ENCODE data around the gene PLXND1. TPM values are rescaled to one million over a fixed set of nuclear protein-coding genes. Genes with fewer than 3 reads are reported as not detected.
"Not testable (repeated sequence)": the region's sequence is repeated elsewhere in the genome, so short reads cannot be mapped to it uniquely, and the experiment has no call there.

The PLXND1 gene
- total RNA-seq, 1 donor from 2014 or later, result 56.9 TPM

DNA sequence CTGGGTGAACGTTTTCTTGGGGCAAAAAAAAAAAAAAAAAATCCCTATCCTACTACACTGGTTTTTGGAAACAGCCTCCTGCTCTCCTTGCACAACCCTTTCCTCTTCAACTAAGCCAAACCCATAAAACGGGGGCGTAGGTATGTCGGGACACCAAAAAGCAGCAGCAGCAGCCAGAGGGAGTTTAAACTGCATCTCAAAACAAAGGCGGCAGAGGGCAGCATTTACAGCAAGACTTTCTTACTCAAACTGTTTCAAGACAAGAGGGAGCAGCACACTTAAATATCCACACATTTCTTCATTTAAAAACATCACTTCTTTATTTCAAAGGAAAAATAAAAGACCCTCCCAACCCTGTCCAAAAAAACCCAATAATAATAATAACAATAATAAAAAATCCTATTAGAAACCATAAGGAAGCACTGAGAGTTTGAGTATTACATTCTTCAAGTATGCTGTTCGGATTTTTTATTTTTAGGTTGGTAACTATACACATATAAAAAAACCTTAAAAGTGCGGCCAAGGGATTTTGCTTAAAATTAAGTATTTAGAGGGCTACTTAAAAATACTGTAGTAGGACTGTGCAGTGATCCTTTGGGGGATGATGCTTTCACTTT lies 43.9 kb upstream of the PLXND1 start:
- Mint-ChIP-seq H3K36me3 (peaks cover 10% of the 10 kb centered on the region), H3K9me3 (peaks cover 1% of the 10 kb centered on the region), H3K4me1 (ENCODE audit: unreplicated experiment) (peaks cover 34% of the 10 kb centered on the region), H3K27ac (peak overlapping the region; percentile 73), H3K4me3 (peak overlapping the region; percentile 60), H3K27me3 (no peaks in the 10 kb centered on the region)
- TF ChIP-seq CTCF (conservative IDR thresholded peaks at IDR 0.05), result peak; percentile 82
- DNase-seq (ENCODE audit: extremely low spot score, unreplicated experiment), result no peak

DNA sequence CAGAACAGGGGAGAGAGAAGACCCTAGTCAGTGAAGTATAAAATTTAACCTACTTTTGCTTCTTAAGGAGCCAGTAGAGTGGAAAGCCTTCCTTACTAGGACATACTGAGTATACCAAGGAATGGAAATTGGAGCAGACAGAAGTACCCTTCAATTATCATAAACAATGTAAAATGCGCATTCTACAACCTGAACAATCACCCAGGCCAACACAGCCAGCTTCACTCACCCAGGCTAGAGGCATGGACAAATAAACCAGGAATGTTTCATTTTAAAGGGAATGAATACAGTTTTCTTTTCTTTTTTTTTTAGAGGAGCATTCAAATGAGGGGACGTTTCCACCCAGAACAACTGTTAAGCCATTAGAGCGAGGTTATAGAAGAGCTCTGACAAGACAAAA lies 41.9 kb upstream of the PLXND1 start:
- no peak overlapping the region for H3K4me3 Mint-ChIP-seq
- H3K4me1 Mint-ChIP-seq (ENCODE audit: unreplicated experiment), result peaks cover 40% of the 10 kb centered on the region
- H3K27me3 Mint-ChIP-seq, result no peaks in the 10 kb centered on the region
- peaks cover 5% of the 10 kb centered on the region for H3K9me3 Mint-ChIP-seq
- DNase-seq (ENCODE audit: extremely low spot score, unreplicated experiment), result no peak
- H3K27ac Mint-ChIP-seq, result no peak overlapping the region
- H3K36me3 Mint-ChIP-seq, result no peaks in the 10 kb centered on the region
- no peak for TF ChIP-seq CTCF (conservative IDR thresholded peaks at IDR 0.05)

GRCh38 chr3:129645286-129645685 lies 38.8 kb upstream of the PLXND1 start:
- DNase-seq (ENCODE audit: extremely low spot score, unreplicated experiment), result no peak
- Mint-ChIP-seq H3K36me3 (no peaks in the 10 kb centered on the region), H3K27ac (peak overlapping the region; percentile 77), H3K27me3 (no peaks in the 10 kb centered on the region), H3K4me1 (ENCODE audit: unreplicated experiment) (peaks cover 27% of the 10 kb centered on the region), H3K9me3 (peaks cover 5% of the 10 kb centered on the region), H3K4me3 (peak overlapping the region; percentile 26)
- TF ChIP-seq CTCF (conservative IDR thresholded peaks at IDR 0.05), result no peak

- peaks cover 5% of the 10 kb centered on the region for H3K9me3 Mint-ChIP-seq
- no peaks in the 10 kb centered on the region for H3K36me3 Mint-ChIP-seq
- peak overlapping the region; percentile 26 for H3K4me3 Mint-ChIP-seq
- H3K27me3 Mint-ChIP-seq, result no peaks in the 10 kb centered on the region
- TF ChIP-seq CTCF (conservative IDR thresholded peaks at IDR 0.05), result no peak
- peak overlapping the region; percentile 77 for H3K27ac Mint-ChIP-seq
- no peak for DNase-seq (ENCODE audit: extremely low spot score, unreplicated experiment)
- peaks cover 24% of the 10 kb centered on the region for H3K4me1 Mint-ChIP-seq (ENCODE audit: unreplicated experiment)
Measured at GRCh38 chr3:129644836-129645235, 38.4 kb upstream of the PLXND1 start.

- DNase-seq (ENCODE audit: extremely low spot score, unreplicated experiment); H3K9me3 Mint-ChIP-seq; H3K27me3 Mint-ChIP-seq; H3K36me3 Mint-ChIP-seq: not testable (repeated sequence)
- H3K27ac Mint-ChIP-seq, result peak overlapping the region; percentile 92
- peaks cover 15% of the 10 kb centered on the region for H3K4me1 Mint-ChIP-seq (ENCODE audit: unreplicated experiment)
- H3K4me3 Mint-ChIP-seq, result peak overlapping the region; percentile 69
Measured at GRCh38 chr3:129641567-129642260, 35.2 kb upstream of the PLXND1 start.

DNA sequence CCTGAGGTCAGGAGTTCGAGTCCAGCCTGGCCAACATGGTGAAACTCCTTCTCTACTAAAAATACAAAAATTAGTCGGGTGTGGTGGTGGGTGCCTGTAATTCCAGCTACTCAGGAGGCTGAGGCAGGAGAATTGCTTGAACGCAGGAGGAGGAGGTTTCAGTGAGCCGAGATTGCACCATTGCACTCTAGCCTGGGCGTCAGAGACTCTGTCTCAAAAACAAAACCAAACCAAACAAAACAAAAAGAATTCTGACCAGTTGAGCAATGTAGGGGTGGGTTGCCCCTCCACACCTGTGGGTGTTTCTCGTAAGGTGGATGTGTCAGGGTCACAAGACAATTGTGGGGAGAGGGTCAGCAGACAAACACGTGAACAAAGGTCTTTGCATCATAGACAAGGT lies 34.5 kb upstream of the PLXND1 start:
- not testable (repeated sequence) for H3K9me3 Mint-ChIP-seq; DNase-seq (ENCODE audit: extremely low spot score, unreplicated experiment); H3K36me3 Mint-ChIP-seq; H3K27me3 Mint-ChIP-seq
- Mint-ChIP-seq H3K4me3 (peak overlapping the region; percentile 53), H3K27ac (peak overlapping the region; percentile 92), H3K4me1 (ENCODE audit: unreplicated experiment) (peaks cover 15% of the 10 kb centered on the region)
